ENCODE data around the gene FAM8A1.

The FAM8A1 gene

GRCh38 chr6:17638212-17638715 lies 38.2 kb downstream of the FAM8A1 start:
- TF ChIP-seq CTCF (IDR thresholded peaks at IDR 0.05; ENCODE audit: borderline replicate concordance, insufficient read depth, low read depth, low read length): no peak
- H3K4me3 ChIP-seq (ENCODE audit: low read depth, low read length): no peak overlapping the region

- no peak for TF ChIP-seq CTCF (IDR thresholded peaks at IDR 0.05; ENCODE audit: borderline replicate concordance, insufficient read depth, low read depth, low read length)
- no peak overlapping the region for H3K4me3 ChIP-seq (ENCODE audit: low read depth, low read length)
Observed at GRCh38 chr6:17640477-17640917, 40.4 kb downstream of the FAM8A1 start.

- H3K4me3 ChIP-seq (ENCODE audit: low read depth, low read length): no peak overlapping the region
- TF ChIP-seq CTCF (IDR thresholded peaks at IDR 0.05; ENCODE audit: borderline replicate concordance, insufficient read depth, low read depth, low read length): no peak
Observed at GRCh38 chr6:17648745-17649144, 48.6 kb downstream of the FAM8A1 start.

GRCh38 chr6:17650656-17651309 lies 50.7 kb downstream of the FAM8A1 start:
- no peak for TF ChIP-seq CTCF (IDR thresholded peaks at IDR 0.05; ENCODE audit: borderline replicate concordance, insufficient read depth, low read depth, low read length)
- no peak overlapping the region for H3K4me3 ChIP-seq (ENCODE audit: low read depth, low read length)

- TF ChIP-seq CTCF (IDR thresholded peaks at IDR 0.05; ENCODE audit: borderline replicate concordance, insufficient read depth, low read depth, low read length): no peak
- H3K4me3 ChIP-seq (ENCODE audit: low read depth, low read length): no peak overlapping the region
Observed at GRCh38 chr6:17653198-17653882, 53.2 kb downstream of the FAM8A1 start.

- TF ChIP-seq CTCF (IDR thresholded peaks at IDR 0.05; ENCODE audit: borderline replicate concordance, insufficient read depth, low read depth, low read length): no peak
- no peak overlapping the region for H3K4me3 ChIP-seq (ENCODE audit: low read depth, low read length)
Observed at GRCh38 chr6:17656092-17656491, 56.0 kb downstream of the FAM8A1 start.

GRCh38 chr6:17656644-17657043 lies 56.5 kb downstream of the FAM8A1 start:
- no peak overlapping the region for H3K4me3 ChIP-seq (ENCODE audit: low read depth, low read length)
- no peak for TF ChIP-seq CTCF (IDR thresholded peaks at IDR 0.05; ENCODE audit: borderline replicate concordance, insufficient read depth, low read depth, low read length)
